B cell (primary cell): ENCODE data around the gene MIS18A. TPM values are rescaled to one million over a fixed set of nuclear protein-coding genes. Genes with fewer than 3 reads are reported as not detected.

Experiments
- ATAC-seq: fragments of 200-7000 bp; cut with Tn5 transposase; one replicate; pipeline ENCODE4 v1.10.0; 2021; ENCODE audit warnings: low read depth, mild to moderate bottlenecking, moderate number of reproducible peaks, moderate library complexity
- CTCF ChIA-PET: fragments of 350-600 bp; sonication (Branson Sonifier 250); formaldehyde crosslinking; loops from one replicate; lab custom pipeline; 2021; ENCODE audit warnings: antibody characterized with exemption, inconsistent platforms; lab: Charles Lee
- POLR2A ChIA-PET: fragments of 350-600 bp; sonication (Branson Sonifier 250); formaldehyde crosslinking; loops from one replicate; lab custom pipeline; 2021; ENCODE audit warnings: antibody characterized with exemption; lab: Charles Lee
- DNase-seq: peaks from one replicate; pipeline ENCODE4 v3.0.0; 2013
- H2AFZ ChIP-seq: 2 replicates; pipeline ENCODE4 v1.6.1; 2012; ENCODE audit warnings: mild to moderate bottlenecking, low read depth, low read length; ENCODE audit not compliant: insufficient read depth, poor library complexity, severe bottlenecking
- H3K27ac ChIP-seq, 2 donors: 1 replicate in 1 of 2; 2 replicates in 1 of 2; pipeline ENCODE4 v1.5.1; 2012 to 2013; ENCODE audit warnings: low read length in 2 of 2, mild to moderate bottlenecking in 2 of 2, moderate library complexity in 1 of 2
- H3K27me3 ChIP-seq, 4 experiments: fragments of 200-600 bp in 1 of 4; sonication (generic) in 1 of 4; replicated peaks in 1 of 4; 1 replicate in 2 of 4; 2 replicates in 2 of 4; pipeline versions ENCODE4 v1.6.1 to v1.7.0; 2013 to 2016; ENCODE audit warnings: low read length in 3 of 4, mild to moderate bottlenecking in 2 of 4, mixed read lengths in 1 of 4, moderate library complexity in 1 of 4; ENCODE audit not compliant: insufficient read depth in 4 of 4, control insufficient read depth in 3 of 4; ENCODE audit errors: control extremely low read depth in 1 of 4
- H3K36me3 ChIP-seq, 2 experiments: replicated peaks in 1 of 2; 1 replicate in 1 of 2; 2 replicates in 1 of 2; pipeline versions ENCODE4 v1.6.1 to v1.7.1; 2013; ENCODE audit warnings: low read length in 1 of 2; ENCODE audit not compliant: insufficient read depth in 2 of 2, control insufficient read depth in 1 of 2; ENCODE audit errors: control extremely low read depth in 1 of 2, extremely low read depth in 1 of 2
- H3K4me1 ChIP-seq, 2 donors: fragments of 200-600 bp in 1 of 2; sonication (generic) in 1 of 2; 1 replicate in 1 of 2; 2 replicates in 1 of 2; pipeline versions ENCODE4 v1.5.1 to v1.6.1; 2013 to 2017; ENCODE audit warnings: low read length in 2 of 2; ENCODE audit not compliant: control insufficient read depth in 2 of 2, insufficient read depth in 2 of 2
- H3K4me2 ChIP-seq: replicated peaks from 2 replicates; pipeline ENCODE3; 2012; ENCODE audit warnings: mild to moderate bottlenecking, low read depth, low read length; ENCODE audit not compliant: poor library complexity, severe bottlenecking
- H3K4me3 ChIP-seq, 5 experiments: fragments of 200-600 bp in 1 of 5; sonication (generic) in 1 of 5; 1 replicate in 3 of 5; 2 replicates in 2 of 5; pipeline versions ENCODE4 v1.5.1 to v1.7.0; 2011 to 2016; ENCODE audit warnings: low read length in 4 of 5, mild to moderate bottlenecking in 4 of 5, low read depth in 2 of 5, control low read depth in 1 of 5, moderate library complexity in 1 of 5; ENCODE audit not compliant: insufficient read depth in 1 of 5; ENCODE audit errors: control extremely low read depth in 1 of 5, extremely low read depth in 1 of 5
- H3K79me2 ChIP-seq: fragments of 200-600 bp; sonication (generic); one replicate; pipeline ENCODE4 v1.6.0; 2016; ENCODE audit warnings: low read length; ENCODE audit not compliant: control insufficient read depth, insufficient read depth
- H3K9ac ChIP-seq: fragments of 200-600 bp; sonication (generic); 2 replicates; pipeline ENCODE4 v1.6.1; 2017; ENCODE audit warnings: mild to moderate bottlenecking, low read length, moderate library complexity
- H3K9me3 ChIP-seq, 3 donors: one replicate each; pipeline versions ENCODE4 v1.6.1 to v1.7.1; 2013; ENCODE audit warnings: low read length in 2 of 3; ENCODE audit not compliant: control insufficient read depth in 2 of 3, insufficient read depth in 1 of 3; ENCODE audit errors: control extremely low read depth in 1 of 3
- H4K20me1 ChIP-seq: 2 replicates; pipeline ENCODE4 v1.6.0; 2012; ENCODE audit warnings: mild to moderate bottlenecking, low read length; ENCODE audit not compliant: insufficient read depth, control insufficient read depth, poor library complexity, severe bottlenecking
- H3K27ac Mint-ChIP-seq: one replicate; pipeline ENCODE4 v1.8.0; 2021; ENCODE audit warnings: mixed read lengths
- H3K27me3 Mint-ChIP-seq: one replicate; pipeline ENCODE4 v1.8.0; 2021; ENCODE audit warnings: mixed read lengths
- H3K4me1 Mint-ChIP-seq: one replicate; pipeline ENCODE4 v1.8.0; 2021; ENCODE audit warnings: mixed read lengths
- H3K4me3 Mint-ChIP-seq: one replicate; pipeline ENCODE4 v1.8.0; 2021; ENCODE audit warnings: mixed read lengths
- H3K9me3 Mint-ChIP-seq: one replicate; pipeline ENCODE4 v1.8.0; 2022; ENCODE audit warnings: mixed read lengths; ENCODE audit not compliant: insufficient read depth
- CTCF ChIP-seq: fragments of 200-600 bp; IDR thresholded peaks from one replicate; pipeline ENCODE4 v1.8.0; 2022; ENCODE audit warnings: antibody characterized with exemption, mild to moderate bottlenecking
- EZH2 ChIP-seq: IDR thresholded peaks from 2 replicates; pipeline ENCODE4 v1.6.1; 2012; ENCODE audit warnings: borderline replicate concordance, low read depth, mild to moderate bottlenecking, moderate library complexity, low read length; ENCODE audit not compliant: insufficient read depth, poor library complexity, severe bottlenecking
- WGBS: methylation state at CpG from one replicate; pipeline ENCODE4 v1.1.5; 2013; ENCODE audit warnings: missing lambda C conversion rate; ENCODE audit not compliant: insufficient coverage; 5-methylcytosine and 5-hydroxymethylcytosine counted together
- intact Hi-C: fragments of 100-400 bp; cut with micrococcal nuclease; formaldehyde crosslinking; loops from one replicate; pipeline ENCODE4 v1.10.0; 2022
- polyA plus RNA-seq: library from polyadenylated mRNA; depleted of rRNA; stranded (reverse); fragments of >200 nt; gene quantifications from 2 replicates; pipeline ENCODE4 v1.2.3, GENCODE V29; 2012
- total RNA-seq, 2 donors: library from RNA; stranded (reverse); fragments of 120-200 nt in 1 of 2; gene quantifications; 1 replicate in 1 of 2; 2 replicates in 1 of 2; pipeline versions ENCODE4 v1.2.3 to v1.2.4, GENCODE V29; 2013 to 2022

The MIS18A gene
- total and polyA plus RNA-seq, 2 donors (not counting 1 experiment from before 2014, with no cell fraction given), result 4.0 to 10.4 TPM

GRCh38 chr21:32297449-32297848 lies 18.6 kb upstream of the MIS18A start:
- WGBS, result 100% methylated on average over 2 of the region's 7 CpGs
- H3K9me3 Mint-ChIP-seq, result no peaks in the 10 kb centered on the region
- H3K4me3 Mint-ChIP-seq, result no peak overlapping the region
- H3K27me3 Mint-ChIP-seq, result no peaks in the 10 kb centered on the region
- ATAC-seq (no peak), DNase-seq (no peak)
- no peak overlapping the region for H2AFZ ChIP-seq
- no peaks in the 10 kb centered on the region for H3K4me1 ChIP-seq
- no peak overlapping the region for H3K4me3 ChIP-seq
- ChIA-PET CTCF (no interaction called here), POLR2A (no interaction called here)
- TF ChIP-seq EZH2, result no peak
- no peak for TF ChIP-seq CTCF
- intact Hi-C loops, result no loop called here
- no peaks in the 10 kb centered on the region for H3K36me3 ChIP-seq
- no peak overlapping the region for H3K4me2 ChIP-seq
- H4K20me1 ChIP-seq, result no peaks in the 10 kb centered on the region
- H3K27ac Mint-ChIP-seq, result no peak overlapping the region
- H3K27ac ChIP-seq, result no peak overlapping the region
- H3K27me3 ChIP-seq, result no peaks in the 10 kb centered on the region
- no peaks in the 10 kb centered on the region for H3K4me1 Mint-ChIP-seq
- no peaks in the 10 kb centered on the region for H3K9me3 ChIP-seq
- no peaks in the 10 kb centered on the region for H3K79me2 ChIP-seq
- no peak overlapping the region for H3K9ac ChIP-seq

GRCh38 chr21:32285476-32285875 lies 6.6 kb upstream of the MIS18A start:
- no peak for ATAC-seq
- WGBS, result 100% methylated on average over 3 of the region's 4 CpGs
- ChIA-PET CTCF (no interaction called here), POLR2A (no interaction called here)
- DNase-seq, result no peak
- no peaks in the 10 kb centered on the region for H4K20me1 ChIP-seq
- no peaks in the 10 kb centered on the region for H3K79me2 ChIP-seq
- H3K36me3 ChIP-seq, result no peaks in the 10 kb centered on the region
- intact Hi-C loops, result no loop called here
- H3K4me3 Mint-ChIP-seq, result no peak overlapping the region
- no peak overlapping the region for H3K9ac ChIP-seq
- H3K27ac ChIP-seq, result no peak overlapping the region
- no peaks in the 10 kb centered on the region for H3K27me3 ChIP-seq
- no peak overlapping the region for H3K4me3 ChIP-seq
- no peaks in the 10 kb centered on the region for H3K27me3 Mint-ChIP-seq
- H3K9me3 ChIP-seq, result no peaks in the 10 kb centered on the region
- H3K4me1 ChIP-seq, result no peaks in the 10 kb centered on the region
- no peak overlapping the region for H3K4me2 ChIP-seq
- H3K4me1 Mint-ChIP-seq, result peaks cover under 1% of the 10 kb centered on the region
- H3K9me3 Mint-ChIP-seq, result no peaks in the 10 kb centered on the region
- no peak overlapping the region for H2AFZ ChIP-seq
- no peak overlapping the region for H3K27ac Mint-ChIP-seq
- TF ChIP-seq EZH2, result no peak
